ENCODE measurements around the gene SCYL1.
"Not testable (repeated sequence)": the region's sequence is repeated elsewhere in the genome, so short reads cannot be mapped to it uniquely, and the experiment has no call there.

Gene SCYL1

GRCh38 chr11:65516135-65516968 lies 8.5 kb upstream of the SCYL1 start:
- peak; percentile 1 for DNase-seq (ENCODE audit: low read depth)
- H3K4me3 ChIP-seq (ENCODE audit: low read depth, low read length), result no peak overlapping the region
- no peak for TF ChIP-seq CTCF (IDR thresholded peaks at IDR 0.05; ENCODE audit: insufficient read depth, low read depth, low read length, missing control alignments)

GRCh38 chr11:65518941-65519549 lies 5.8 kb upstream of the SCYL1 start:
- not testable (repeated sequence) for H3K4me3 ChIP-seq (ENCODE audit: low read depth, low read length); DNase-seq (ENCODE audit: low read depth)

- not testable (repeated sequence) for H3K4me3 ChIP-seq (ENCODE audit: low read depth, low read length); DNase-seq (ENCODE audit: low read depth)
Observed at GRCh38 chr11:65521777-65522521, 2.9 kb upstream of the SCYL1 start.

GRCh38 chr11:65522718-65523630 lies 1.9 kb upstream of the SCYL1 start:
- not testable (repeated sequence) for DNase-seq (ENCODE audit: low read depth)

GRCh38 chr11:65523631-65523968 lies 1.3 kb upstream of the SCYL1 start:
- H3K4me3 ChIP-seq (ENCODE audit: low read depth, low read length); DNase-seq (ENCODE audit: low read depth): not testable (repeated sequence)

More at GRCh38 chr11:65522718-65523630, 1.9 kb upstream of the SCYL1 start:
- not testable (repeated sequence) for H3K4me3 ChIP-seq (ENCODE audit: low read depth, low read length)

GRCh38 chr11:65524014-65524740 lies 706 bp upstream of the SCYL1 start:
- peak overlapping the region; percentile 18; the same call in 1 of the 2 replicates for H3K4me3 ChIP-seq (ENCODE audit: low read depth, low read length)
- DNase-seq (ENCODE audit: low read depth), result no peak
- no peak for TF ChIP-seq CTCF (IDR thresholded peaks at IDR 0.05; ENCODE audit: insufficient read depth, low read depth, low read length, missing control alignments)

- DNase-seq (ENCODE audit: low read depth), result no peak
- H3K4me3 ChIP-seq (ENCODE audit: low read depth, low read length), result peak overlapping the region; percentile 71
- no peak for TF ChIP-seq CTCF (IDR thresholded peaks at IDR 0.05; ENCODE audit: insufficient read depth, low read depth, low read length, missing control alignments)
Observed at GRCh38 chr11:65525546-65526480, 930 bp downstream of the SCYL1 start.

GRCh38 chr11:65526744-65527143 lies 1.9 kb downstream of the SCYL1 start:
- H3K4me3 ChIP-seq (ENCODE audit: low read depth, low read length), result no peak overlapping the region
- TF ChIP-seq CTCF (IDR thresholded peaks at IDR 0.05; ENCODE audit: insufficient read depth, low read depth, low read length, missing control alignments), result no peak
- no peak for DNase-seq (ENCODE audit: low read depth)
